SU-DHL-6 (cell line): ENCODE results near the gene MDFIC.

Source experiments
- H2AFZ ChIP-seq: fragments of 200-600 bp; sonication (generic); 2 replicates; pipeline ENCODE4 v1.6.1; 2014; ENCODE audit warnings: low read depth, mild to moderate bottlenecking, moderate library complexity, mixed read lengths, antibody characterized with exemption, low read length; ENCODE audit not compliant: severe bottlenecking
- H3F3A ChIP-seq: fragments of 200-600 bp; shearing (Covaris generic); 2 replicates; pipeline ENCODE4 v1.6.0; 2016; ENCODE audit warnings: antibody characterized with exemption, mild to moderate bottlenecking; ENCODE audit not compliant: insufficient read depth
- H3K27ac ChIP-seq: fragments of 200-600 bp; sonication (generic); 2 replicates; pipeline ENCODE4 v1.5.1; 2016; ENCODE audit warnings: low read depth, mild to moderate bottlenecking, low read length, moderate library complexity, mixed read lengths
- H3K27me3 ChIP-seq: fragments of 200-600 bp; sonication (generic), shearing (Covaris generic); 2 replicates; pipeline ENCODE4 v1.6.0; 2014; ENCODE audit warnings: mild to moderate bottlenecking, low read length
- H3K36me3 ChIP-seq: fragments of 200-600 bp; sonication (generic); 2 replicates; pipeline ENCODE4 v1.6.1; 2014; ENCODE audit warnings: mild to moderate bottlenecking, low read length, mixed read lengths
- H3K4me2 ChIP-seq: fragments of 300-600, 200-600 bp; shearing (Covaris generic), sonication (generic); 2 replicates; pipeline ENCODE4 v1.6.0; 2014; ENCODE audit warnings: low read length, low read depth, mild to moderate bottlenecking; ENCODE audit not compliant: poor library complexity, severe bottlenecking
- H3K4me3 ChIP-seq: fragments of 200-600 bp; sonication (generic); 2 replicates; pipeline ENCODE4 v1.5.1; 2014; ENCODE audit warnings: antibody characterized with exemption, low read length, mild to moderate bottlenecking, mixed read lengths; ENCODE audit not compliant: insufficient read depth, poor library complexity, severe bottlenecking
- H3K79me2 ChIP-seq: fragments of 200-600 bp; sonication (generic); 2 replicates; pipeline ENCODE4 v1.6.1; 2014; ENCODE audit warnings: mild to moderate bottlenecking, low read length, moderate library complexity; ENCODE audit not compliant: insufficient read depth
- H3K9ac ChIP-seq: fragments of 200-600 bp; sonication (generic); 2 replicates; pipeline ENCODE4 v1.7.0; 2014; ENCODE audit warnings: mild to moderate bottlenecking, low read length
- H3K9me2 ChIP-seq: fragments of 200-600 bp; sonication (generic); replicated peaks from 2 replicates; pipeline ENCODE4 v1.6.1; 2014; ENCODE audit warnings: low read length; ENCODE audit not compliant: insufficient read depth
- H3K9me3 ChIP-seq: fragments of 200-600 bp; sonication (generic); 2 replicates; pipeline ENCODE4 v1.6.1; 2014; ENCODE audit warnings: low read length, mixed read lengths; ENCODE audit not compliant: insufficient read depth
- H4K20me1 ChIP-seq: fragments of 200-600 bp; sonication (generic); 2 replicates; pipeline ENCODE4 v1.6.1; 2014; ENCODE audit warnings: low read depth, mild to moderate bottlenecking, antibody characterized with exemption, low read length, moderate library complexity, mixed read lengths
- EZH2phosphoT487 ChIP-seq: fragments of 200-600 bp; sonication (generic), shearing (Covaris generic); conservative IDR thresholded peaks from 2 replicates; pipeline ENCODE4 v1.6.1; 2018; ENCODE audit warnings: mild to moderate bottlenecking, antibody characterized with exemption, low read length, moderate library complexity, mixed read lengths
- TF ChIP-seq, protein P1 (sequence below): fragments of 200-600 bp; sonication (generic); IDR thresholded peaks from one replicate; pipeline ENCODE4 v1.5.1; 2017; ENCODE audit warnings: antibody characterized with exemption, mild to moderate bottlenecking, low read length, moderate library complexity; ENCODE audit not compliant: insufficient read depth, poor library complexity, severe bottlenecking

MDFIC gene

DNA sequence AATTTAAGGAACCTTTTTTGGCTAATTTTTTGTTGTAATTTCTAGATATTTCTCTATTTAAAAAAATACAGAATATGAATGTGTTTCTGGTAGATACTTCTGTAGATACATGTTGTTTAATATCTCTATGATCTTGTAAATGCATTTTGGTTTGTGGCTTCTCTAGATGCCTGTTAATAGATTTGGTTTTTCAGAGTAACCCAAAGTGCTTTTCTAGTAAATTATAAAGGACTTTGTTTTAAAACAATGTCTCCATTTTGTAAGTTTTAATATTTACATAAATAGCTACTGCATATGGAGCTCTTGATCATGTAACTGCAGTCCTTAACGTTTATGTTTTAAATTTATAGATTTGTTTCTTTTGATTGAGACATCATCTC, 88.5 kb downstream of the MDFIC start:
- H4K20me1 ChIP-seq, result no peaks in the 10 kb centered on the region
- H3K9me2 ChIP-seq, result no peaks in the 10 kb centered on the region; the same call in 1 of the 2 replicates
- no peaks in the 10 kb centered on the region for H3K27me3 ChIP-seq
- no peaks in the 10 kb centered on the region for H3K9me3 ChIP-seq
- H3K9ac ChIP-seq, result no peak overlapping the region
- H3F3A ChIP-seq, result no peaks in the 10 kb centered on the region
- TF ChIP-seq, protein P1, sequence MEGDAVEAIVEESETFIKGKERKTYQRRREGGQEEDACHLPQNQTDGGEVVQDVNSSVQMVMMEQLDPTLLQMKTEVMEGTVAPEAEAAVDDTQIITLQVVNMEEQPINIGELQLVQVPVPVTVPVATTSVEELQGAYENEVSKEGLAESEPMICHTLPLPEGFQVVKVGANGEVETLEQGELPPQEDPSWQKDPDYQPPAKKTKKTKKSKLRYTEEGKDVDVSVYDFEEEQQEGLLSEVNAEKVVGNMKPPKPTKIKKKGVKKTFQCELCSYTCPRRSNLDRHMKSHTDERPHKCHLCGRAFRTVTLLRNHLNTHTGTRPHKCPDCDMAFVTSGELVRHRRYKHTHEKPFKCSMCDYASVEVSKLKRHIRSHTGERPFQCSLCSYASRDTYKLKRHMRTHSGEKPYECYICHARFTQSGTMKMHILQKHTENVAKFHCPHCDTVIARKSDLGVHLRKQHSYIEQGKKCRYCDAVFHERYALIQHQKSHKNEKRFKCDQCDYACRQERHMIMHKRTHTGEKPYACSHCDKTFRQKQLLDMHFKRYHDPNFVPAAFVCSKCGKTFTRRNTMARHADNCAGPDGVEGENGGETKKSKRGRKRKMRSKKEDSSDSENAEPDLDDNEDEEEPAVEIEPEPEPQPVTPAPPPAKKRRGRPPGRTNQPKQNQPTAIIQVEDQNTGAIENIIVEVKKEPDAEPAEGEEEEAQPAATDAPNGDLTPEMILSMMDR, result no peak
- no peak for TF ChIP-seq EZH2phosphoT487
- no peak overlapping the region for H3K4me3 ChIP-seq
- H3K27ac ChIP-seq, result no peak overlapping the region
- H3K36me3 ChIP-seq, result no peaks in the 10 kb centered on the region; the same call in 1 of the 2 replicates
- no peak overlapping the region for H2AFZ ChIP-seq
- H3K4me2 ChIP-seq, result no peak overlapping the region
- no peaks in the 10 kb centered on the region for H3K79me2 ChIP-seq

DNA sequence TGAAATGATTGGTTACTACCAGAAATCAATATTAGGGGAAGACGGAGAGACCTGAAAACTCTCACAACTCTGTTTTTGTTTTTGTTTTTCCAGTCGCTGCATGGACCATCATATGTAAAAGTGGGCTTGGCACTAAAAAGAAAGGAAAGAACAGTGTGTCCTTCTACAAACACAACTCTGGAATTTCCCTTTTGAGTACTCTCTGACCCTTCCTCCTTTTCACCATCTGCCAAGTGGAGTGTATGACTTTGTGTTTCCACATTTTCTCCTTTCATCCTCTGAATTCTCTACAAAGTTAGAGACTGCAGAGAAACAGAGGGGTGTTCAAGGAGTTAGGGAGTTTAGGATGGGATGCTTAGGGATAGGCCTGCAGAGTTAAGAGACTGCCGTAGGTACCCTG, 92.0 kb downstream of the MDFIC start:
- H2AFZ ChIP-seq, result no peak overlapping the region
- TF ChIP-seq, protein P1, result no peak
- TF ChIP-seq EZH2phosphoT487, result no peak
- H3K4me3 ChIP-seq, result no peak overlapping the region
- no peak overlapping the region for H3K9ac ChIP-seq
- H4K20me1 ChIP-seq, result no peaks in the 10 kb centered on the region
- H3F3A ChIP-seq, result no peaks in the 10 kb centered on the region
- H3K9me2 ChIP-seq, result no peaks in the 10 kb centered on the region; the same call in 1 of the 2 replicates
- no peak overlapping the region for H3K27ac ChIP-seq
- H3K27me3 ChIP-seq, result no peaks in the 10 kb centered on the region
- no peaks in the 10 kb centered on the region for H3K79me2 ChIP-seq
- H3K4me2 ChIP-seq, result no peak overlapping the region
- H3K36me3 ChIP-seq, result no peaks in the 10 kb centered on the region; the same call in 1 of the 2 replicates
- H3K9me3 ChIP-seq, result no peaks in the 10 kb centered on the region

DNA sequence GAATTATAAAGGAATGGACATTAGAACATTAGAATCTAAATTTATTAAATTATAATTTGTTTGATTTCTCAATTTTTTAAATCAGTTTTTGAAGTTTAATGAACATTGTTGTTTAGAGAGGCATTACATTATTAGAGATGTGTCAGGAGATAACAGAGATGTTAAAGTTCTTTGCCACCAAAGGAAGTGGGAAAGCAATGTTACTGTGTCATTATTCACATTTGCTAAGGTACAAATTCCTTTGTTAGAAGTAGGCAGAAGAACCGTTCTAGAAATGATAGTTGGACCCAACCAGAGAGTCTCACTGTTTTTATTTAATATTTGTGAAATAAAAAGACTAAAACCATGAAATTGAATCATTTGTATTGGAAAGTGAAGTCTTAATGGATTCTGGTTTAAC, 92.9 kb downstream of the MDFIC start:
- Histone ChIP-seq H3K9me3 (no peaks in the 10 kb centered on the region), H3K9me2 (no peaks in the 10 kb centered on the region; the same call in 1 of the 2 replicates), H3F3A (no peaks in the 10 kb centered on the region), H3K79me2 (no peaks in the 10 kb centered on the region), H2AFZ (no peak overlapping the region), H4K20me1 (no peaks in the 10 kb centered on the region), H3K27me3 (no peaks in the 10 kb centered on the region), H3K27ac (no peak overlapping the region), H3K36me3 (no peaks in the 10 kb centered on the region; the same call in 1 of the 2 replicates), H3K4me2 (no peak overlapping the region), H3K9ac (no peak overlapping the region), H3K4me3 (no peak overlapping the region)
- TF ChIP-seq EZH2phosphoT487, result no peak
- TF ChIP-seq, protein P1, result no peak

DNA sequence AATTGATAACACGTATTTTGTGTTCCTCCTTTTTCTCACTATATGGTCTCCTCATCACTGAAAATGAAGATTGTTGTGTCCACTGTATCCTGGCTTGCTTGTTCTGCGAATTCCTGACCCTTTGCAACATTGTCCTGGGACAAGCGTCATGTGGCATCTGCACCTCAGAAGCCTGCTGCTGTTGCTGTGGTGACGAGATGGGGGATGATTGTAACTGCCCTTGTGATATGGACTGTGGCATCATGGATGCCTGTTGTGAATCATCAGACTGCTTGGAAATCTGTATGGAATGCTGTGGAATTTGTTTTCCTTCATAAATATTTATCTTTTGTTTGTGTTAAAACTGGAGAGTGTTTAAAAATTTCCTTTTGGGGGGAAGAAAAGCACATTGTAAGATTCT, 93.7 kb downstream of the MDFIC start:
- Histone ChIP-seq H3K4me2 (no peak overlapping the region), H3K9me3 (no peaks in the 10 kb centered on the region), H3K9me2 (no peaks in the 10 kb centered on the region; the same call in 1 of the 2 replicates), H3K79me2 (no peaks in the 10 kb centered on the region), H3K36me3 (no peaks in the 10 kb centered on the region; the same call in 1 of the 2 replicates), H4K20me1 (no peaks in the 10 kb centered on the region), H3F3A (no peaks in the 10 kb centered on the region), H2AFZ (no peak overlapping the region), H3K9ac (no peak overlapping the region), H3K27ac (no peak overlapping the region), H3K4me3 (no peak overlapping the region), H3K27me3 (no peaks in the 10 kb centered on the region)
- TF ChIP-seq, protein P1, result no peak
- TF ChIP-seq EZH2phosphoT487, result no peak
